Rectal smooth muscle tissue (tissue), 1 donor: ENCODE measurements around the gene TNIK.

Source experiments
- H3K27ac ChIP-seq: one replicate; pipeline ENCODE4 v1.7.0; 2013; ENCODE audit warnings: low read depth, low read length, inconsistent platforms
- H3K27me3 ChIP-seq: one replicate; pipeline ENCODE4 v1.7.0; 2013; ENCODE audit warnings: low read length; ENCODE audit not compliant: control insufficient read depth, insufficient read depth
- H3K36me3 ChIP-seq: one replicate; pipeline ENCODE4 v1.7.0; 2013; ENCODE audit warnings: low read length; ENCODE audit not compliant: control insufficient read depth, insufficient read depth
- H3K4me1 ChIP-seq: one replicate; pipeline ENCODE4 v1.7.0; 2013; ENCODE audit warnings: low read length; ENCODE audit not compliant: control insufficient read depth, insufficient read depth
- H3K4me3 ChIP-seq: one replicate; pipeline ENCODE4 v1.7.0; 2013; ENCODE audit warnings: low read length
- H3K9ac ChIP-seq: one replicate; pipeline ENCODE4 v1.7.0; 2013; ENCODE audit warnings: low read length

Gene TNIK

GRCh38 chr3:171165983-171166382 lies 294.2 kb downstream of the TNIK start:
- Histone ChIP-seq H3K4me1 (no peaks in the 10 kb centered on the region), H3K27ac (no peak overlapping the region), H3K9ac (no peak overlapping the region), H3K36me3 (no peaks in the 10 kb centered on the region), H3K4me3 (no peak overlapping the region), H3K27me3 (no peaks in the 10 kb centered on the region)

- H3K27me3 ChIP-seq: no peaks in the 10 kb centered on the region
- no peaks in the 10 kb centered on the region for H3K36me3 ChIP-seq
- H3K9ac ChIP-seq: no peak overlapping the region
- no peak overlapping the region for H3K27ac ChIP-seq
- H3K4me1 ChIP-seq: no peaks in the 10 kb centered on the region
- H3K4me3 ChIP-seq: no peak overlapping the region
These were observed 294.7 kb downstream of the TNIK start for GRCh38 chr3:171165499-171165921.

- H3K27ac ChIP-seq: no peak overlapping the region
- peaks cover 3% of the 10 kb centered on the region for H3K36me3 ChIP-seq
- H3K27me3 ChIP-seq: no peaks in the 10 kb centered on the region
- H3K4me1 ChIP-seq: no peaks in the 10 kb centered on the region
- H3K4me3 ChIP-seq: no peak overlapping the region
- H3K9ac ChIP-seq: no peak overlapping the region
These were observed 296.1 kb downstream of the TNIK start for GRCh38 chr3:171164067-171164465.

- Histone ChIP-seq H3K27ac (no peak overlapping the region), H3K9ac (no peak overlapping the region), H3K36me3 (peaks cover 3% of the 10 kb centered on the region), H3K4me3 (no peak overlapping the region), H3K4me1 (no peaks in the 10 kb centered on the region), H3K27me3 (no peaks in the 10 kb centered on the region)
These were observed 296.8 kb downstream of the TNIK start for GRCh38 chr3:171163101-171164066.

- Histone ChIP-seq H3K27ac (no peak overlapping the region), H3K9ac (no peak overlapping the region), H3K36me3 (peaks cover 5% of the 10 kb centered on the region), H3K4me1 (no peaks in the 10 kb centered on the region), H3K27me3 (no peaks in the 10 kb centered on the region), H3K4me3 (no peak overlapping the region)
These were observed 299.9 kb downstream of the TNIK start for GRCh38 chr3:171160325-171160724.

GRCh38 chr3:171159822-171160157 lies 300.4 kb downstream of the TNIK start:
- H3K4me1 ChIP-seq: no peaks in the 10 kb centered on the region
- H3K36me3 ChIP-seq: peaks cover 7% of the 10 kb centered on the region
- no peak overlapping the region for H3K27ac ChIP-seq
- H3K27me3 ChIP-seq: no peaks in the 10 kb centered on the region
- no peak overlapping the region for H3K9ac ChIP-seq
- H3K4me3 ChIP-seq: no peak overlapping the region

- Histone ChIP-seq H3K27ac (no peak overlapping the region), H3K4me3 (no peak overlapping the region), H3K4me1 (no peaks in the 10 kb centered on the region), H3K36me3 (peaks cover 7% of the 10 kb centered on the region), H3K27me3 (no peaks in the 10 kb centered on the region), H3K9ac (no peak overlapping the region)
These were observed 301.0 kb downstream of the TNIK start for GRCh38 chr3:171159024-171159821.

GRCh38 chr3:171157980-171158379 lies 302.2 kb downstream of the TNIK start:
- Histone ChIP-seq H3K27ac (no peak overlapping the region), H3K36me3 (peaks cover 7% of the 10 kb centered on the region), H3K4me1 (no peaks in the 10 kb centered on the region), H3K4me3 (no peak overlapping the region), H3K9ac (no peak overlapping the region), H3K27me3 (no peaks in the 10 kb centered on the region)

GRCh38 chr3:171157286-171157685 lies 302.9 kb downstream of the TNIK start:
- Histone ChIP-seq H3K36me3 (peaks cover 7% of the 10 kb centered on the region), H3K4me1 (no peaks in the 10 kb centered on the region), H3K27ac (no peak overlapping the region), H3K27me3 (no peaks in the 10 kb centered on the region), H3K4me3 (no peak overlapping the region), H3K9ac (no peak overlapping the region)

- no peak overlapping the region for H3K9ac ChIP-seq
- no peak overlapping the region for H3K27ac ChIP-seq
- no peaks in the 10 kb centered on the region for H3K27me3 ChIP-seq
- H3K4me1 ChIP-seq: no peaks in the 10 kb centered on the region
- no peak overlapping the region for H3K4me3 ChIP-seq
- peaks cover 7% of the 10 kb centered on the region for H3K36me3 ChIP-seq
These were observed 303.7 kb downstream of the TNIK start for GRCh38 chr3:171156401-171157010.

- Histone ChIP-seq H3K36me3 (peaks cover 5% of the 10 kb centered on the region), H3K4me1 (no peaks in the 10 kb centered on the region), H3K9ac (no peak overlapping the region), H3K27me3 (no peaks in the 10 kb centered on the region), H3K4me3 (no peak overlapping the region), H3K27ac (no peak overlapping the region)
These were observed 305.0 kb downstream of the TNIK start for GRCh38 chr3:171155122-171155700.

GRCh38 chr3:171150945-171151344 lies 309.3 kb downstream of the TNIK start:
- no peak overlapping the region for H3K4me3 ChIP-seq
- H3K27ac ChIP-seq: no peak overlapping the region

More at GRCh38 chr3:171150945-171151344, 309.3 kb downstream of the TNIK start:
- H3K4me1 ChIP-seq: no peaks in the 10 kb centered on the region
- H3K9ac ChIP-seq: no peak overlapping the region
- H3K36me3 ChIP-seq: peaks cover 11% of the 10 kb centered on the region
- H3K27me3 ChIP-seq: no peaks in the 10 kb centered on the region
